Upper lobe of left lung (tissue), 6 donors: ENCODE data around the gene SLC6A3. TPM values are rescaled to one million over a fixed set of nuclear protein-coding genes. Genes with fewer than 3 reads are reported as not detected.
A peak's percentile ranks its signal among the peaks of the same experiment; 100 is the strongest.

ENCODE experiments used
- ATAC-seq, 2 donors: fragments of 200-7000 bp; cut with Tn5 transposase; one replicate each; pipeline ENCODE4 v1.9.1; 2022; ENCODE audit warnings: mild to moderate bottlenecking in 2 of 2, moderate library complexity in 2 of 2; ENCODE audit not compliant: low FRiP score in 2 of 2
- DNase-seq, 2 donors: peaks; one replicate each; pipeline ENCODE4 v3.0.0-alpha.2; 2019 to 2020
- H3K27ac ChIP-seq, 4 donors: fragments of 200-600 bp; sonication (generic); one replicate each; pipeline ENCODE4 v1.5.1; 2016 to 2019
- H3K27me3 ChIP-seq, 4 donors: fragments of 200-600 bp; sonication (generic); one replicate each; pipeline ENCODE4 v1.5.1; 2017 to 2019
- H3K36me3 ChIP-seq, 4 donors: fragments of 200-600 bp; sonication (generic); one replicate each; pipeline ENCODE4 v1.5.1; 2016 to 2019
- H3K4me1 ChIP-seq, 4 donors: fragments of 200-600 bp; sonication (generic); one replicate each; pipeline ENCODE4 v1.5.1; 2018 to 2019
- H3K4me3 ChIP-seq, 4 donors: fragments of 200-600 bp; sonication (generic); one replicate each; pipeline ENCODE4 v1.5.1; 2017 to 2019; ENCODE audit warnings: mild to moderate bottlenecking in 2 of 4, moderate library complexity in 1 of 4
- H3K9me3 ChIP-seq, 4 donors: fragments of 200-600 bp; sonication (generic); one replicate each; pipeline ENCODE4 v1.5.1; 2018 to 2019
- EP300 ChIP-seq, 4 donors: sonication (generic); formaldehyde crosslinking; IDR thresholded peaks; one replicate each; pipeline ENCODE4 v1.5.1; 2017; ENCODE audit warnings: antibody characterized with exemption in 4 of 4, control low read depth in 2 of 4
- POLR2A ChIP-seq, 4 donors: fragments of 450-650 bp; IDR thresholded peaks; one replicate each; pipeline ENCODE4 v1.5.1; 2016 to 2017; ENCODE audit warnings: antibody characterized with exemption in 4 of 4, mild to moderate bottlenecking in 2 of 4
- POLR2AphosphoS5 ChIP-seq, 2 donors: sonication (generic); formaldehyde crosslinking; IDR thresholded peaks; one replicate each; pipeline ENCODE4 v1.5.1; 2017; ENCODE audit warnings: antibody characterized with exemption in 2 of 2
- WGBS, 2 donors: methylation state at CpG; one replicate each; pipeline ENCODE4 v1.1.5; 2017 to 2018; 5-methylcytosine and 5-hydroxymethylcytosine counted together
- total RNA-seq, 6 donors: library from RNA; depleted of rRNA in 4 of 6; stranded (reverse); fragments of >200 nt in 4 of 6; gene quantifications; one replicate each; pipeline versions ENCODE4 v1.1.0 to v1.2.1, GENCODE V29; 2016 to 2021
- TF ChIP-seq, protein P1 (sequence below), 6 experiments: fragments of 450-650 bp in 4 of 6; fragments of 200-600 bp in 2 of 6; sonication (generic) in 2 of 6; IDR thresholded peaks; one replicate each; pipeline ENCODE4 v1.5.1; 2016 to 2019; ENCODE audit warnings: antibody characterized with exemption in 6 of 6
- donor health status: DM: no; HTN: no; CAD: no; lungs with moderate emphysema.
- donor health status: DM: no; HTN: yes; CAD: no; lungs with severe emphysema.

SLC6A3 gene
- total RNA-seq, 6 donors from 2014 or later, result 0.15 to 1.2 (median 0.36) TPM; not detected in 2

DNA sequence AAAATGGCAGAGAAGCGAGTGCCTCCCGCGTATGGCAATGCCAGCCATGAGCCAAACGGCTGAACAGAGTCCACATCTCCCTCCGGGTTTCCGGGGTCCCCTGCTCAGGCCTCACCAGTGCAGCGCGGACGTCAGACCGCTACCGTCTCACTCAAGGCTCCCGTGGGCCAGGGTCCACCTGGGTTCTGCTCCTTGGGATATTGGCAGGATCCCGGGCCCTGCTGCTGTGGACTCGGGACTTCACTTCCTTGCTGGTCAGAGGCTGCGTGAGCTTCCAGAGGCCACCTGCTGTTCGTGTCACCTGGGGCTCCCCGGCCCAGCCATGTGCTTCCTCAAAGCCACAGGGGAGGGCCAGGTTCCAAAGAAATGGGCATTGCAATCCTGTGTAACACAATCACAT, 61.9 kb downstream of the SLC6A3 start:
- Histone ChIP-seq H3K27ac (no peak overlapping the region), H3K4me3 (no peak overlapping the region), H3K36me3 (no peaks in the 10 kb centered on the region), H3K9me3 (no peaks in the 10 kb centered on the region), H3K4me1 (peaks cover 8 to 29% (median 18%) of the 10 kb centered on the region in 4 donors), H3K27me3 (no peaks in the 10 kb centered on the region)
- no peak for DNase-seq
- TF ChIP-seq, protein P1, sequence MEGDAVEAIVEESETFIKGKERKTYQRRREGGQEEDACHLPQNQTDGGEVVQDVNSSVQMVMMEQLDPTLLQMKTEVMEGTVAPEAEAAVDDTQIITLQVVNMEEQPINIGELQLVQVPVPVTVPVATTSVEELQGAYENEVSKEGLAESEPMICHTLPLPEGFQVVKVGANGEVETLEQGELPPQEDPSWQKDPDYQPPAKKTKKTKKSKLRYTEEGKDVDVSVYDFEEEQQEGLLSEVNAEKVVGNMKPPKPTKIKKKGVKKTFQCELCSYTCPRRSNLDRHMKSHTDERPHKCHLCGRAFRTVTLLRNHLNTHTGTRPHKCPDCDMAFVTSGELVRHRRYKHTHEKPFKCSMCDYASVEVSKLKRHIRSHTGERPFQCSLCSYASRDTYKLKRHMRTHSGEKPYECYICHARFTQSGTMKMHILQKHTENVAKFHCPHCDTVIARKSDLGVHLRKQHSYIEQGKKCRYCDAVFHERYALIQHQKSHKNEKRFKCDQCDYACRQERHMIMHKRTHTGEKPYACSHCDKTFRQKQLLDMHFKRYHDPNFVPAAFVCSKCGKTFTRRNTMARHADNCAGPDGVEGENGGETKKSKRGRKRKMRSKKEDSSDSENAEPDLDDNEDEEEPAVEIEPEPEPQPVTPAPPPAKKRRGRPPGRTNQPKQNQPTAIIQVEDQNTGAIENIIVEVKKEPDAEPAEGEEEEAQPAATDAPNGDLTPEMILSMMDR (IDR thresholded peaks at IDR 0.05), result no peak
- TF ChIP-seq POLR2AphosphoS5 (IDR thresholded peaks at IDR 0.05), result no peak
- TF ChIP-seq EP300 (IDR thresholded peaks at IDR 0.05), result no peak
- TF ChIP-seq POLR2A (IDR thresholded peaks at IDR 0.05), result no peak
- WGBS, 2 donors, result 72 to 93% methylated on average over 13 to 15 of the region's 17 CpGs
- ATAC-seq, result no peak

DNA sequence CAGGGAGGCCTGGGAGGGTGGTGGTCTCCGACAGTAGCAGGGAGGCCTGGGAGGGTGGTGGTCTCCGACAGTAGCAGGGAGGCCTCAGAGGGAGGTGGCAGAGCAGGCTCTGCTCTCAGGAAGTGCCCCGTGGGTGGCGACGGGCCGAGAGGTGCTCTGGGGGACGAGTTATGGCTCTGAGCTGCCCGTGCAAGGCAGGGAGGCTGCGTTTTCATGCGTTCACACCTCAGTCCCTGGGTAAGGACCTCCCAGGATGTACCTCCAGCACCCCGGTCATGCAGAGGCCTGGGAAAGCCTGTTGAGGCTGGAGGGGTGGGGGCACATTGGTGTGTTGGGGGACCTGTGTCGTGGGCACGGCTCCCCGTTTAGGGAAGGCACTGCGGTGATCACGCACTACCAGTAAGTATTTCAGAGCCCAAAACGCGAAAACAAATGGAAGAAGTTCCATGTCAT, 63.0 kb downstream of the SLC6A3 start:
- H3K27ac ChIP-seq, result no peak overlapping the region
- no peaks in the 10 kb centered on the region for H3K27me3 ChIP-seq
- 84 to 90% methylated on average over 6 to 18 of the region's 18 CpGs for WGBS, 2 donors
- no peaks in the 10 kb centered on the region for H3K36me3 ChIP-seq
- ATAC-seq, result no peak
- H3K4me3 ChIP-seq, result no peak overlapping the region
- no peak for DNase-seq
- H3K4me1 ChIP-seq, result peaks cover 8 to 29% (median 18%) of the 10 kb centered on the region in 4 donors
- TF ChIP-seq EP300 (IDR thresholded peaks at IDR 0.05) (no peak), POLR2AphosphoS5 (IDR thresholded peaks at IDR 0.05) (no peak), POLR2A (IDR thresholded peaks at IDR 0.05) (no peak)
- TF ChIP-seq, protein P1 (IDR thresholded peaks at IDR 0.05), result no peak
- H3K9me3 ChIP-seq, result no peaks in the 10 kb centered on the region

DNA sequence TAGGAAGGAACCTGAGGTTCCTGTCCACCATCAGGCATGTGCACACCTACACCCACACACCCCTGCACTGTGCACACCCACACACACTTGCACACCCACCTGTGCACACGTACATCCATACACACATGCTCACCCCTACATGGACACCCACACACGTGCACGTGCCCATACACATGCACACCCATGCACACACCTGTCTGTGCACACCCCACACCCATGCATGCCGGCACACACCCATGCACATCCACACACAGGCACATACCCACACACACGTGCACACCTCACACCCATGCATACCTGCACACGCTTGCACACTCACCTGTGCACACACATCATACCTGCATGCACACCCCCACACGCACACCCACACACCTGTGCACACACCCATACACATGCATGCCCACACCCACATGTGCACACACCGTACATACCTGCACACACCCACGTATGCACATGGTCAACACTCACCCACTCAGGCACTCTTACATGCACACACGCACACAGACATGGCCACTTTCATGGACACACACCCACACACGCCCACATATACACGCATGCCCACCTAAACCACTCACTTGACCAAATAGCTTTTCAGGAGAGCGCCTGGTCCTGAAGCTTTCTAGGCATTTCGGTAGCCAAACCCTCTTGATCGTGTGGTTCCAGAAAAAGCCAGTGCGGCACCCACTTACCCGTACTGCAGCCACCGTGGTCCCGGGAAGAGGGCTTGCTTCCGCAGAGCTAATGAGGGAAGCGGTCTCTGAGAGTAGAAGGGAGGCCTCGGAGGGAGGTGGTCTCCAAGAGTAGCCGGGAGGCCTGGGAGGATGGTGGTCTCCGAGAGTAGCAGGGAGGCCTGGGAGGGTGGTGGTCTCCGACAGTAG, 63.6 kb downstream of the SLC6A3 start:
- H3K27me3 ChIP-seq, result no peaks in the 10 kb centered on the region
- 87 to 88% methylated on average over 24 to 25 of the region's 25 CpGs for WGBS, 2 donors
- no peaks in the 10 kb centered on the region for H3K36me3 ChIP-seq
- DNase-seq, result no peak
- H3K27ac ChIP-seq, result no peak overlapping the region
- TF ChIP-seq, protein P1 (IDR thresholded peaks at IDR 0.05), result no peak
- TF ChIP-seq POLR2A (IDR thresholded peaks at IDR 0.05) (no peak), POLR2AphosphoS5 (IDR thresholded peaks at IDR 0.05) (no peak), EP300 (IDR thresholded peaks at IDR 0.05) (no peak)
- no peak for ATAC-seq
- no peak overlapping the region for H3K4me3 ChIP-seq
- peaks cover 8 to 24% (median 16%) of the 10 kb centered on the region in 4 donors for H3K4me1 ChIP-seq
- no peaks in the 10 kb centered on the region for H3K9me3 ChIP-seq

DNA sequence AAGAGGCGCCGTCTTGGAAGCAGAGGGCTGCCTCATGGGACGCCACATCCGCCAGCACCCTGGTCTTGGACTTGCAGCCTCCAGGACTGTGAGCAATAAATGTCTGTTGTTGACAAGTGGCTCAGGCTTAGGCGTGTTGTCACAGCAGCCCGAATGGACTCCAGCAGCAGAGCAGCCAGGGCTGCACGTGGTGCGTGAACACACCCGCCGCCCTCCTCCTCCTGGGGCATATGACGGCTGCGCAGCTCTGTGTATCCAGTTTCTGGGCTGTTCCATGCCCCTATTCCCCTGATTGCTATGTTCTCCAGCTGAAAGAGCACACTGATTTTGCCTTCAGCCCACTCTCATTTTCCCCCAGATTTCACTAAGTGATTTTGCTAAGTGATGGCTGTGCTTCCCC, 64.3 kb downstream of the SLC6A3 start:
- ATAC-seq, result no peak
- Histone ChIP-seq H3K27ac (peak overlapping the region in 1 of 4 donors; percentile 52), H3K4me1 (peaks cover 8 to 18% (median 13%) of the 10 kb centered on the region in 4 donors), H3K36me3 (no peaks in the 10 kb centered on the region), H3K4me3 (peak overlapping the region in 3 of 4 donors; percentile 7 to 28 (median 27)), H3K9me3 (no peaks in the 10 kb centered on the region), H3K27me3 (no peaks in the 10 kb centered on the region)
- 78 to 90% methylated on average over 7 to 11 of the region's 12 CpGs for whole genome bisulfite sequencing, 2 donors
- TF ChIP-seq, protein P1 (IDR thresholded peaks at IDR 0.05), result no peak
- TF ChIP-seq POLR2A (IDR thresholded peaks at IDR 0.05) (no peak), EP300 (IDR thresholded peaks at IDR 0.05) (no peak), POLR2AphosphoS5 (IDR thresholded peaks at IDR 0.05) (no peak)
- no peak for DNase-seq
